Mucosa of descending colon (tissue), 3 donors: Measurements from ENCODE around the gene EYA2. TPM values are rescaled to one million over a fixed set of nuclear protein-coding genes. Genes with fewer than 3 reads are reported as not detected.
"Not testable (repeated sequence)": the region's sequence is repeated elsewhere in the genome, so short reads cannot be mapped to it uniquely, and the experiment has no call there.

Experiments
- ATAC-seq: fragments of 200-7000 bp; cut with Tn5 transposase; one replicate; pipeline ENCODE4 v1.9.1; 2020; ENCODE audit warnings: mild to moderate bottlenecking, moderate library complexity
- DNase-seq, 3 donors: peaks; one replicate each; pipeline ENCODE4 v3.0.0-alpha.2; 2020
- H3K36me3 ChIP-seq: fragments of 200-600 bp; one replicate; pipeline ENCODE4 v1.8.0; 2021; ENCODE audit warnings: low read depth, mild to moderate bottlenecking
- H3K4me1 ChIP-seq: fragments of 200-600 bp; one replicate; pipeline ENCODE4 v1.8.0; 2021; ENCODE audit warnings: low read depth, mild to moderate bottlenecking
- H3K4me3 ChIP-seq: fragments of 200-600 bp; one replicate; pipeline ENCODE4 v1.8.0; 2021; ENCODE audit warnings: mild to moderate bottlenecking
- H3K9me3 ChIP-seq: fragments of 200-600 bp; one replicate; pipeline ENCODE4 v1.8.0; 2021; ENCODE audit warnings: mild to moderate bottlenecking
- CTCF ChIP-seq: fragments of 200-600 bp; IDR thresholded peaks from one replicate; pipeline ENCODE4 v1.8.0; 2022; ENCODE audit warnings: antibody characterized with exemption, mild to moderate bottlenecking
- intact Hi-C, 2 donors: fragments of 100-400 bp; cut with DNase I in 1 of 2; cut with micrococcal nuclease in 1 of 2; formaldehyde crosslinking; loops; one replicate each; pipeline versions ENCODE4 v1.11.0 to v1.11.1; 2022; cut with DNase I, micrococcal nuclease
- total RNA-seq, 3 donors: library from RNA; stranded (reverse); fragmentation: NEBNext Ultra II Directional in 2 of 3; extraction: Animal tissue kit (Norgen Biotek cat#: 25700) in 2 of 3; gene quantifications; one replicate each; pipeline versions ENCODE4 v1.2.1 to v1.2.4, GENCODE V29; 2021 to 2023
- donor health status: DM: no; HTN: no; CAD: no; lungs with moderate emphysema.
- donor health status: DM: no; HTN: no; CAD: no.
- donor health status: DM: no; HTN: yes; CAD: no.

EYA2 gene
- total RNA-seq, 3 donors from 2014 or later = 14.3 to 22.3 (median 19.5) TPM

DNA sequence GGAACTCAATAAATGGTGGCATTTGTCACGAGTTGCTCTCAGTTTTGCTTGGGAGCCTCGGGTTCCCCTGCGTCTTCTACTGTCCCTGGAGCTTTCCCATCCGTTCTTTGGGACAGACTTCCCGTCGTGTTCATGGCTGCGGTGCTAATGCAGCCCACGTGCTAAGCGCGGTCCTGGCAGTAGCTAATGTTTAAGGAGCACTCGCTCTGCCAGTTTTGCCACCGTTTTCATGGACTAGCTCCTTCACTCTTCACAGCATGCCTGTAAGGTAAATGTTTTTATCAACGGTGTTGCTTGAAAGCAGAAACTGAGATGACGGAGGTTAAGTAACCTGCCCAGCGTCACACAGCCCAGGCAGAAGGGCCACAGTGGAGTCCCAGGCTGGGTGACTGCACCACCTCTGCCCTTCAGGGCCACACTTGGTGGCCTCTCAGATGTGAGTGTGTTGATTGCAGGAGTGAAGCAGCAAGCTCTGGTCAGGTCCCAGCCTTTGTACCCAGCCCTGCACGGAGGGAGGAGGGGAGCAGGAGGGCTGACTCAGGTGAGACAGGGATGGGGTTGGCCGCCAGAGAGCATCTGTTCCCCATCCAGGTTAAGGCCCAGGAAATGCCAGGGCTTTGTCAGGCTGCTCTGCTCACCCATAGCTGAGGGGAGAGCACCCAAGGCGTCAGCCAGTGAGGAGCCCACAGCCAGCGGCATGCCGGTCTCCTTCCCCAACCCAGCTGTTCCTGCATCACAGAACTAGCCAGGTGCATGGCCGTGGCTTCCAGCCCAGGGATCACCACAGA lies 280.0 kb downstream of the EYA2 start:
- Histone ChIP-seq H3K4me1 (no peaks in the 10 kb centered on the region), H3K36me3 (no peaks in the 10 kb centered on the region), H3K9me3 (no peaks in the 10 kb centered on the region), H3K4me3 (no peak overlapping the region)
- TF ChIP-seq CTCF = no peak
- DNase-seq (no peak), ATAC-seq (no peak)
- intact Hi-C loops = no loop called here

DNA sequence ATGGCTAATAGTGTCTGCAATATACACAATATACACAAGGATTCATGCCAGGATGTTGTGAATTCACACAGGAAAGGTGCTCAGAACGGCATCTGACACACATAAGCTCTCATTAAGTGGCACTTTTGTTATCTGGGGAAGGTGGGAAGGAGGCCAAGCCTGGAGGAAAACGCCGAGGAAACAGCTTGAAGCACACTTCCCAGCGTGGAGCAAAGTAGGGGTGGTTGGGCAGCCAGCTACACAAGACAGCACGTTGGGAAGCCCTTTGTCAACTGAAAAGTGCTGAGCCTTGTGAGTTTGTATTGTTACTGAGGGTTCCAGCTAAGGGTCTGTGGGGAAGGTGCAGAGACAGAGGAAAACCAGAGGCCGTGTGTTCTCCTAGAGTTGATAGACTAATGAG lies 280.9 kb downstream of the EYA2 start:
- DNase-seq = no peak
- no peaks in the 10 kb centered on the region for H3K4me1 ChIP-seq
- H3K4me3 ChIP-seq = no peak overlapping the region
- intact Hi-C loops = no loop called here
- H3K9me3 ChIP-seq = no peaks in the 10 kb centered on the region
- no peak for TF ChIP-seq CTCF
- no peaks in the 10 kb centered on the region for H3K36me3 ChIP-seq
- no peak for ATAC-seq

DNA sequence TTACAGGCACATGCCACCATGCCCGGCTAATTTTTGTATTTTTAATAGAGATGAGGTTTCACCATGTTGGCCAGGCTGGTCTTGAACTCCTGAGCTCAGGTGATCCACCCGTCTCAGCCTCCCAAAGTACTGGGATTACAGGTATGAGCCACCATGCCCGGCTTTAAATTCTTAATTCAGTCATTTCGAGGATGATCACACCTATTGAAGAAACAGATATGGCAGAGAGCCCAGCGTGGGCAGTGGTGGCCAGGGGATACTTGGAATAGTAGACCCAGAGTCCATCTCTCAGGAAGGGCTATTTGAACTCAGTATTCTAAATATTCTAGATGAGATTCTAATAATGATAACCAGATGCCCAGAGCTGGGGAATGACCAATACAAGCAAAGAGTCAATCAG lies 281.6 kb downstream of the EYA2 start:
- intact Hi-C loops, DNase-seq, H3K9me3 ChIP-seq, ATAC-seq, H3K36me3 ChIP-seq, H3K4me1 ChIP-seq, H3K4me3 ChIP-seq: not testable (repeated sequence)

GRCh38 chr20:47178277-47178676 lies 283.6 kb downstream of the EYA2 start:
- DNase-seq (no peak), ATAC-seq (no peak)
- intact Hi-C loops = no loop called here
- Histone ChIP-seq H3K9me3 (no peaks in the 10 kb centered on the region), H3K36me3 (no peaks in the 10 kb centered on the region), H3K4me1 (no peaks in the 10 kb centered on the region), H3K4me3 (no peak overlapping the region)
- no peak for TF ChIP-seq CTCF

DNA sequence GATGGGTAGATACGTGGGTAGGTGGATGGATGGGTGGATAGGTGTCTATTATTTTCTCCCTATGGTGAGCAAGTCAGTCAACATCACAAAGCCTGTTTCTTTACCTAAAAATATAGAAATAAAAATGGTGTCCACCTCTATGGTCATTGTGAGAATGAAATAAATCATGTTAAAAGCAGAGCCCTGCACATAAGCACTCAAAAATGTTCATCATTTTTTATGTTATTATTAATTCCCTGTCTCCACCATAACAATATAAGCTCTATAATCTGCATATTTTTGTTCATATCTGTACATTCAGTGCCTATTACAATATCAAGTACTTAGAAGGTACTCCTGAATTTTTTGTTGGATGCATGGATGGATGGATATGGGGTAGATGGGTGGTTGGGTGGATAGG lies 284.2 kb downstream of the EYA2 start:
- no peak overlapping the region for H3K4me3 ChIP-seq
- no peaks in the 10 kb centered on the region for H3K9me3 ChIP-seq
- no peak for DNase-seq
- no peak for ATAC-seq
- no peaks in the 10 kb centered on the region for H3K4me1 ChIP-seq
- intact Hi-C loops = no loop called here
- no peaks in the 10 kb centered on the region for H3K36me3 ChIP-seq
- TF ChIP-seq CTCF = no peak

GRCh38 chr20:47179267-47179666 lies 284.6 kb downstream of the EYA2 start:
- no peak for DNase-seq
- no peak for TF ChIP-seq CTCF
- Histone ChIP-seq H3K36me3 (no peaks in the 10 kb centered on the region), H3K4me3 (no peak overlapping the region), H3K4me1 (no peaks in the 10 kb centered on the region), H3K9me3 (no peaks in the 10 kb centered on the region)
- no peak for ATAC-seq
- intact Hi-C loops = no loop called here
